Left lobe of liver (tissue), 2 donors: ENCODE results near the gene RTL9. TPM values are rescaled to one million over a fixed set of nuclear protein-coding genes. Genes with fewer than 3 reads are reported as not detected.

Experiments
- ATAC-seq: fragments of 200-7000 bp; cut with Tn5 transposase; one replicate; pipeline ENCODE4 v1.9.1; 2020; ENCODE audit warnings: mild to moderate bottlenecking, moderate library complexity
- DNase-seq: peaks from one replicate; pipeline ENCODE4 v3.0.0-alpha.2; 2020; ENCODE audit warnings: low spot score
- total RNA-seq: library from RNA; stranded (reverse); gene quantifications from one replicate; pipeline ENCODE4 v1.2.1, GENCODE V29; 2021
- donor health status: DM: no; HTN: no; CAD: no; lungs with moderate emphysema.
- donor health status: DM: no; HTN: yes; CAD: no.

RTL9 gene
- total RNA-seq, 1 donor from 2014 or later = 0.08 TPM

- DNase-seq (no peak), ATAC-seq (no peak)
Measured at GRCh38 chrX:110341189-110342035, 17.2 kb upstream of the RTL9 start.

DNA sequence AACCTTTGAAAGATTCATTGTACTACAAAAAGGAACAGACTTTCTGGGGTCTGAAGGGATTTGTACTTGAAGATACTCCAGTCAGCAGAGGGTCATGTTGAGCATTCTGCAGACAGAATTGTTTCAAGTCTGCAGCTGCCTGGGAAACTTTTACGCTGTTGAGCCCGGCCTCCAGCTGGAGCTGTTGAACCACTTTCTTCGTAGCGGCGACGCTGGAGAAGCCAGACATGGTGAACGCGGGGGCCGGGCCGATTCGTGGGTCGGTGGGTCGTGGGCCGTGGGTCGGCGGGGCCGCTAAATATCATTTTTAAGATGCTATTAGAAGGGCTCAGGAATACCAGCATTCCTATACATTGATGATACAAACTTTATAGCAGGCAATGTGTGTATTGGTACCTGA is 12.0 kb upstream of the RTL9 start:
- DNase-seq (no peak), ATAC-seq (no peak)

DNA sequence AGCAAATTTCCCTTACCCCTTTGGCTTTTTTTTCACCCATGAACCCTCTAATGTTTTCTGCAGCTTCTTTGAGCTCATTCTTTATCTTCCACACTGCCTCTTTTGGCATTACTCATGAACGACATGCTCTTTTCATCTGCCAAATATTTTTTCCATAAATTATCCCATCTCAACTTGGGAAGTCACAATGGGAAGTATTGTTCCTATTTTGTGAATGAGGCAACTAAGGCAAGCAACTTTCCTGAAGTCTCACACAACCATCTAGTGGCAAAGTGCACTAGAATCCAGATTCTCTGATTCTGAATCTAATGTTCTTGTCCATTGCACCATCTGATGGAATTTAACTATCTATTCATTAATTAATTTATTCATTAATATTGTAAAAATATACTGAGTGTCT is 625 bp downstream of the RTL9 start:
- no peak for DNase-seq
- no peak for ATAC-seq

DNA sequence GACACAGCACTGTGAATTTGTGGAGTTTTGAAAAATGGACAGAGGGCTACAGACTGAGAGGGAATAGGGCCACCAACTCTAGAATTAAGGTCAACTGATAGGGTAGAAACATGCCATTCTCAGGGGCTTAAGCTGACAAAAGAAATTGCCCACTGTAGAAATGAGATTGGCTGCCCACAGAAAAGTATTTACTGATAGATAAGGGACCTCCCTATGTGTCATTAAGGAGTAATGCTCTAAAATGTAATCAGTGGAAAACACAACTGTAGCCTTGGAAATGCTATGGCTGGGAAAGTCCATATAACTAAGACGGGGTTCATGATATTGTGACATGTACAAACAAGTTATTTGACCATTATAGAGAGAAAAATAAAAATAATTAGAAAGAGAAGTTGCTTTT is 4.6 kb downstream of the RTL9 start:
- DNase-seq (no peak), ATAC-seq (no peak)

DNA sequence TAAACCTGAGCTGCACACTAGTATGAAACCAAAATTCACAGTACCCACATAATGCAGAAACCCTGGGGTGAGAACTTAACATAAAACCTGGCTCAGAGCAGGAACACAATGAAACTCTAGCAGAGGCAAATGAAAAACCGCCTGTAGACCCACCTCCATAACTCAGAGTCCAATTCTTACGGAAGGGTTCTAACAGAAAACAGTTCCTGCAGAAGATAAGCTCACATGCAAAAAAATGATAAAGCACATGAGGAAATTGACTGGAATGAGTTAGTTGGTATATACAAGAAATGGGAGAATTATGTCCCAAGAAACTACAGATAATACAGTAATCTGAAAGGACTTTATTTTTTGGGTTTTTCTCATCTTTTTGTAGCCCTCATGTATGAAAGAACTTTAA is 14.7 kb downstream of the RTL9 start:
- ATAC-seq (no peak), DNase-seq (no peak)

DNA sequence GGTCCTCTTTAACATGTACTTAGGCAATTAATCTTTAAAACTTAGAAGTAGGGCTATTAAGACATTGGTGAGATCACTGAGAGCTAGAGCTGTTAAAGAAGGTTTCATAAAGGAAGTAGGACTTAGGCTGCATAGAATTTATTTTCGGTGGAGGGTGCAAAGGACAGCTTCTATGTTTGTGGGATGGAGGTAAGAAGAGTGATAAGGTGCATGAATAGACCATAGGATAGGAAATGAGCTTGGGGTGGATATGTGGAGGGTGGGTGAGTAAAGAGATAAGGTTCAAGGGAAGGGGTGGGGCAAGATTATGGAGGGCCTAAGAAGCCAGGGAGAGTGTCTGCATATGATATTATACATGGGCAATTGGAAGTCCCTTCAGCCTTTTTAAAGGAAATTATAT is 15.9 kb downstream of the RTL9 start:
- DNase-seq (no peak), ATAC-seq (no peak)

DNA sequence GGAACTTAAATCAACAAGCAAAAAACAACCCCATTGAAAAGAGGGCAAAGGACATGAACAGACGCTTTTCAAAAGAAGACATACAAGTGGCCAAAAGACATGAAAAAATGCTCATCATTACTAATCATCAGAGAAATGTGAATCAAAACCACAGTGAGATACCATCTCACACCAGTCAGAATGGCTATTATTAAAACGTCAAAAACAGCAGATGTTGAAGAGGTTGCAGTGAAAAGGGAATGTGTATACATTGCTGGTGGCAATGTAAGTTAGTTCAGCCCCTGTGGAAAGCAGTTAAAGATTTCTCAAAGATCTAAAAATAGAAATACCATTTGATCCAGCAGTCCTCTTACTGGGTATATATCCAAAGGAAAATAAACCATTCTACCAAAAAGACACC is 22.6 kb downstream of the RTL9 start:
- no peak for DNase-seq
- no peak for ATAC-seq

GRCh38 chrX:110383414-110383813 is 24.8 kb downstream of the RTL9 start:
- DNase-seq (no peak), ATAC-seq (no peak)

GRCh38 chrX:110384490-110384889 is 25.8 kb downstream of the RTL9 start:
- DNase-seq (no peak), ATAC-seq (no peak)

DNA sequence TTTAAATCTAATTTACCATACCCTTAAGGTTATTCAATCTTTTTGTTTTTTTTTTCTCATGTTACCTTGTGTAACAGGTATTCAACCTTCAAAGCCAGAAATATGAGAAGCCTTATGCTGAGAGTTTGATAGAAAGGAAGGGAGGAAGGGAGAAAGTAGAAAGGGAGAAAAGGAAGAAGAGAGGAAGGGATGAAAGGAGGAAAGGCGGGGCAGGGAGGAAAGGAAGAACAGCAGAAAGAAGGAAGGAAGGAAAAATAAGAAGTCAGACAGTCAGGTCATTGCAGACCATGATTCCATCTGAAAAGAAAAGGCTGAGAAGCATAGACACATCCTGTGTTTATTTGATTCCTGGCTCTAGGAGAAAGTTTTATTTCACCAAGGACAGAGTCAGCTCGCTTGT is 30.9 kb downstream of the RTL9 start:
- no peak for DNase-seq
- no peak for ATAC-seq

- no peak for ATAC-seq
Measured at GRCh38 chrX:110391086-110391485, 32.4 kb downstream of the RTL9 start.

DNA sequence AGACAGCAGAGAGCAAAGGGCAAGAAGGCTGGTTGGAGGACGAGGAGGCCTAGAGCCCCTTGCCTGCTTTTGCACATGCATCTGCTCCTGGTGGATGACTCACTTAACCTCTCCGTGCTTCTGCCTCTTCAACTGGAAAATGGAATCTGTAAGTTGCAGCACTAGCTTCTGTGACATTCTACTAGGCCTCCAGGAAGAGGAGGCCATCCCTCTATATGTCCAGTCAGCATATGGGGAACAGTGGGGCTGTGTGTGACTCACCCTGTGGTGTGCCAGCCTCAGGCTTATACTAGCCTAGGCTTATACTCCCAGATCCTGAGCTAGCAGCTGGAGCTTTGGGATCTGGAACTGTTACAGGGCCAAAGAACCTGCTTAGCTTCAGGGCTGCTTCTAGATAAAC is 36.0 kb downstream of the RTL9 start:
- no peak for ATAC-seq
- no peak for DNase-seq

More at GRCh38 chrX:110391086-110391485, 32.4 kb downstream of the RTL9 start:
- no peak for DNase-seq

GRCh38 chrX:110395877-110396276 is 37.2 kb downstream of the RTL9 start:
- DNase-seq (no peak), ATAC-seq (no peak)

- peak; percentile 45 for ATAC-seq
- no peak for DNase-seq
Measured at GRCh38 chrX:110396735-110397134, 38.1 kb downstream of the RTL9 start.

DNA sequence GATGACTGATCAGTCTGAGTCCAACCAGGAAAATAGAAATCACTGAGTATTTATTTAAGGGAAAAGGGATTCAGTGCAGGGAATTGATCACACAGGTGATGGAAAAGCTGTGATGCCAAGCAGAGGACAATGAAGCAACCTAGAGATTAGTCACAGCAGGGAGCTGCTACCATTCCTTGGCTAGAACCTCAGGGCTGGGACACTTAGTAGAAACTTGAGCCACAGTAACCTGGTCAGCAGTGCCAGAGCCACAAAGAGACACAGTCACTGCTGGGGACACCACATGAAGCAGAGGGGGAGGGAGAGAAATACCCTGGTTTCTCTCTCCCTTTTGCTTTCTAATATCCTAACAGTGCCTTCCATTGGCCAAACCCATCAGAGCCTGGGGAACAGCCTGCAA is 38.7 kb downstream of the RTL9 start:
- no peak for DNase-seq
- no peak for ATAC-seq

DNA sequence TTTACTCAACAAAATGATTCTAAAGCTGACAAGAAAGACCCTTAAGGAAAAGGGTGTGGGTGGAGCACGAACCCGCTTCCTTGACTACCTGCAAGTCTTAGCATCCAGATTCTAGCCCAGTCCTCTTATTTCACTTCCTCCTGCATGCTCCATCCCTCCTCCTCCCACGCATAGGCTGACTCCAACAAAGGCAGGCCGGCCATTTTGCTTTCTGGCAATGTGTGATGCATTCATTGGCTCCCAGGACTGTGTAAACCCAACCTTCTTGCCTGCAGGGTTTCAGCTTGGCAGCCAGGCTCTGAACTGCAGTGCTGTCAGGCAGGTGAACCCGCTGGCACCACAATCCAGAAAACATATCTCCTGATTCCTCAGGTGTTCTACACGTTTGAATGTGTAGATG is 39.3 kb downstream of the RTL9 start:
- ATAC-seq = no peak
- DNase-seq = no peak

DNA sequence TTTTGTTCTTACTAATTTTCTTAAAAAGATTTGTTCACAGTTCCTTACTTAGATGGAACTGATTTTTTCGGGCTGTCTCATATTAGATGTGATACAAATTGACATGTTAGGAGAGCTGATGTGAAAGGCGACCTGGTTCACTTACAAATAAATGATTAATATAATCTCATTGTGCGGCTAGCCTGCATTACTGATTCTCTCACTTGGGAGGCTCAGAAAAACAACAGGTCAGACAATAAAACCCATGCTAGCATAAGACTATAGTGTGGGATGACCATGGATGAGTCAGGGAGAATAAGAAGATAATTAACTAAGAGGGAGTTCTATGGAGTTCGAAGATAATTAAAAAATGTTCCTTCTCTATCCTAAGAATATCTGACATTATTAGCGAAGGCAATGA is 40.8 kb downstream of the RTL9 start:
- no peak for ATAC-seq
- DNase-seq = no peak

GRCh38 chrX:110399966-110400365 is 41.3 kb downstream of the RTL9 start:
- ATAC-seq = no peak
- no peak for DNase-seq

DNA sequence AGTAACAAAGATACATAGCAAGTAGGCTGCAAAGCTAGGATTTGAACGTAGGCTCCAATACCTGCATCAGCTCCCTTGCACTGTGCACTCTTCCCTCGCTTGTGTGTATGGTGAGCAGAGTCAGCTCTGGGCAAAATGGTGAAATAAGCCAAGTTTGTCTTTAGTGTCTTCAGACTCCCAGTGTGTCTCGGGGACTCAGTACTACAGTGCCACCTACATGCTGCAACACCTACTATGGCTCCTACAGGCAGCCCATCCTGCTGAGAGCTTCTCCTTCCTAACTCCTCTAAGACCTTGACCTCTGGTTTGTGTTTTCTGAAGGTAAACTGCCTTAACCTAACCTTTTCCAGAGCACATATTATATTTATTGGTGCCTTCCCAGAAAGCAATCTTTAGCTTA is 42.5 kb downstream of the RTL9 start:
- ATAC-seq (no peak), DNase-seq (no peak)

DNA sequence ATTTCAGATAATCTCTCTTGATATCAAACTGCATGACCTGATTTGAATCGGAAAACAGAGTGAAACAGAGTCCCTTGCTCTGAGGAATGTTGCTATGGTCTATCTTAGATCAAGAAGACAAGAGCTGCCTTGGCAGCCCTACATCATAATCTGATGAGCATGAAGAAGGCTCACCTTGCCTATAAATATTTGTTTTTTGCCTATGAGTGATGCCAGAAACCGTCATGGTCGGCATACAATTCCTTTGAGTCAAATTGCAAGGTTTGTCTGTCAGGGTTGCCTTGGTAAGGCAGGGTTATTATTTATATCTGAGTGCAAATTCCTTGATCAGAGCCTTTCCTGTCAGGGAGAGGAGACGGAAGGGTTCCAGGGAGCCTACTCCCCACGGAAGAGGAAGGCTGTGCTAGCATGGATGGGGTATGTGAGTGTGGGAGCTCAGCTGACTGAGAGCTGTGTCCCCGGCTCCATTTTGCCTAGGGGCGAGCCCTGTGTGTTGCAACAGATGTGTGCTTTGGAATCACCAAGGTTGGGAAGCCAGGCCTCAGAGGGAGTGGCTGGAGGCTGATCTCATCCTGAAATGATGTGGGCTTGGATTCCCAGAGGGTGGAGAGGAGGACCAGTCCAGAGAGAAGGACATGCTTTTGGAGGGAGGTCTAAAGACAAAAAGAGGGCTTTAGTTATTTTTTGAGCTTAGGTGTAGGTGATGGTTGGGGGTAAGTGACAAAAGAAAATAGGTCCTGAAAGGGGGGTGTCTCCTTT is 43.6 kb downstream of the RTL9 start:
- ATAC-seq (no peak), DNase-seq (no peak)

DNA sequence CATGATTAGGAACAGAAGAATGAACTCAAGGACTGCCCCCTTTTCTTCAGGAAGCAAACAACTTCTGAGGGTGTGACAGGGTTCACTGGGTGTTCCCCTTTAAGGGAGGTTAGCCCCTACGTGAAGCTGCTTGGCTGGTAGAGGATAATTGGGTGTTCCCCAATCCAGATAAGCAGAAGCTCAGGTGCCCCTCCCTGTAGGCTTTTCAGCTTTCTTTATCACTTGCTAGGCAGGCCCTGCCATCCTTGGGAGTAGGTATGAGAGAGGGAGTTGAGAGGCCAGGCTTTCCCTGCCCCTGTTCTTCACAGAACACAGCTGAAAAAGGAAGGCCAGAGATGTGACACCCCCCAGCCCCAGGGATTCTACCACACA is 44.2 kb downstream of the RTL9 start:
- DNase-seq = no peak
- ATAC-seq = no peak

- DNase-seq = no peak
- ATAC-seq = no peak
Measured at GRCh38 chrX:110403441-110404238, 45.0 kb downstream of the RTL9 start.
